Endodermal cell (in vitro differentiated cells): Measurements from ENCODE around the gene S100A14. TPM values are rescaled to one million over a fixed set of nuclear protein-coding genes. Genes with fewer than 3 reads are reported as not detected.
A peak's percentile ranks its signal among the peaks of the same experiment; 100 is the strongest.

ENCODE experiments used
- DNase-seq: peaks from one replicate; pipeline ENCODE4 v3.0.0-alpha.2; 2017
- H3K27ac ChIP-seq: 2 replicates; pipeline ENCODE4 v1.5.1; 2013; ENCODE audit warnings: mild to moderate bottlenecking, low read depth, low read length, moderate library complexity
- H3K27me3 ChIP-seq: 2 replicates; pipeline ENCODE4 v1.6.1; 2013; ENCODE audit warnings: mild to moderate bottlenecking, low read length, moderate library complexity; ENCODE audit not compliant: insufficient read depth, control insufficient read depth, poor library complexity, severe bottlenecking
- H3K36me3 ChIP-seq: 2 replicates; pipeline ENCODE4 v1.7.0; 2013; ENCODE audit warnings: mild to moderate bottlenecking, low read length, moderate library complexity; ENCODE audit not compliant: control insufficient read depth, insufficient read depth
- H3K4me1 ChIP-seq: one replicate; pipeline ENCODE4 v1.7.0; 2013; ENCODE audit warnings: low read length; ENCODE audit not compliant: control insufficient read depth, insufficient read depth
- H3K4me3 ChIP-seq: 2 replicates; pipeline ENCODE4 v1.5.1; 2013; ENCODE audit warnings: mild to moderate bottlenecking, low read length, moderate library complexity
- H3K9ac ChIP-seq: 2 replicates; pipeline ENCODE4 v1.6.1; 2013; ENCODE audit warnings: mild to moderate bottlenecking, low read length, moderate library complexity; ENCODE audit not compliant: poor library complexity, severe bottlenecking; ENCODE audit errors: extremely low read depth
- H3K9me3 ChIP-seq: 2 replicates; pipeline ENCODE4 v1.6.1; 2013; ENCODE audit warnings: mild to moderate bottlenecking, low read length, moderate library complexity; ENCODE audit not compliant: control insufficient read depth
- H3K27ac Mint-ChIP-seq: 2 replicates; pipeline ENCODE4 v1.8.0; 2020; ENCODE audit warnings: mixed read lengths
- H3K27me3 Mint-ChIP-seq: 2 replicates; pipeline ENCODE4 v1.8.0; 2021; ENCODE audit warnings: mild to moderate bottlenecking, mixed read lengths; ENCODE audit not compliant: insufficient read depth
- H3K36me3 Mint-ChIP-seq: 2 replicates; pipeline ENCODE4 v1.8.0; 2020; ENCODE audit warnings: low read depth, mixed read lengths
- H3K4me1 Mint-ChIP-seq: 2 replicates; pipeline ENCODE4 v1.8.0; 2020; ENCODE audit warnings: mixed read lengths
- H3K4me3 Mint-ChIP-seq: 2 replicates; pipeline ENCODE4 v1.8.0; 2020; ENCODE audit warnings: mild to moderate bottlenecking, moderate library complexity, mixed read lengths
- H3K9me3 Mint-ChIP-seq: 2 replicates; pipeline ENCODE4 v1.8.0; 2020; ENCODE audit warnings: mild to moderate bottlenecking, mixed read lengths
- WGBS, 2 experiments: methylation state at CpG; one replicate each; pipeline versions ENCODE4 v1.1.5 to v1.1.7; 2013; ENCODE audit warnings: missing lambda C conversion rate in 2 of 2, mixed read lengths in 1 of 2; ENCODE audit not compliant: insufficient coverage in 1 of 2, insufficient read length in 1 of 2; 5-methylcytosine and 5-hydroxymethylcytosine counted together
- total RNA-seq, 2 donors: library from RNA; stranded (reverse); fragmentation: NEBNext Ultra II Directional in 1 of 2; extraction: Animal tissue kit (Norgen Biotek cat#: 25700) in 1 of 2; gene quantifications; 2 replicates in 1 of 2; 3 replicates in 1 of 2; pipeline ENCODE4 v1.2.1, GENCODE V29; 2021
- TF ChIP-seq, protein P1 (sequence below): fragments of 200-600 bp; sonication (generic); conservative IDR thresholded peaks from 2 replicates; pipeline ENCODE4 v1.5.0; 2021; ENCODE audit warnings: antibody characterized with exemption, mild to moderate bottlenecking

Gene S100A14
- total RNA-seq, 2 donors from 2014 or later: 53.8 to 119 TPM

DNA sequence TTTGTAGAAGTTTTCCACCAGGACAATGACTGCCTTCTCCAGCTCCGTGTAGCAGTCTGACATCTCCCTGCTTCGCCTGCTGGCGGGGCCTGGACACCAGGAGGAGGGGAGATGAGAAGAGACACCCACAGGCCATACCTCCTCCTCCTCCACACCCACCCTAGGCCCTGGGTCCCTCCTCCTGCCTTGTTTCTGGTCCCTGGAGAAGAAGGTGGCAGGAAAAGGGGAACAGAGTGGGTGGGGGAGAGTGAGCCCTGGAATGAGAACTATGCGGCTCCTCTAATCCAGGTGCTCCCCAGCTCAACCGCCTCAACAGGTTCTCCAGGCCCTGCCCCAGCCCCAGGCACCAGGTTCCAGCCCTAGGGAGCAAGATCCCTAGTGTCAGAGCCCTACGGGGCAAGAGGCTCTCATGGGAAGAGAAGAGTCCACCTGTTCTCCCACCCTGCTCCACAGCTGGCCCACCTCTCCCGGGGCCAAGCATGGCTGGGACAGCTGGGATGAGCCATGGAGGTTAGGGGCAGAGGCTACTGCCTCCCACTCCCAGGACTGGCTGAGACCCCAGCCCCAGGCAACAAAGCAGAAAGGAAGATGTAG is 7.9 kb downstream of the S100A14 start:
- Mint-ChIP-seq H3K4me3 (peak overlapping the region; percentile 79), H3K27me3 (peaks cover 2% of the 10 kb centered on the region), H3K4me1 (peaks cover 40% of the 10 kb centered on the region), H3K36me3 (peaks cover 25% of the 10 kb centered on the region), H3K9me3 (no peaks in the 10 kb centered on the region), H3K27ac (peak overlapping the region; percentile 84)
- peak overlapping the region; percentile 97 for H3K4me3 ChIP-seq
- H3K9ac ChIP-seq: no peak overlapping the region
- TF ChIP-seq, protein P1, sequence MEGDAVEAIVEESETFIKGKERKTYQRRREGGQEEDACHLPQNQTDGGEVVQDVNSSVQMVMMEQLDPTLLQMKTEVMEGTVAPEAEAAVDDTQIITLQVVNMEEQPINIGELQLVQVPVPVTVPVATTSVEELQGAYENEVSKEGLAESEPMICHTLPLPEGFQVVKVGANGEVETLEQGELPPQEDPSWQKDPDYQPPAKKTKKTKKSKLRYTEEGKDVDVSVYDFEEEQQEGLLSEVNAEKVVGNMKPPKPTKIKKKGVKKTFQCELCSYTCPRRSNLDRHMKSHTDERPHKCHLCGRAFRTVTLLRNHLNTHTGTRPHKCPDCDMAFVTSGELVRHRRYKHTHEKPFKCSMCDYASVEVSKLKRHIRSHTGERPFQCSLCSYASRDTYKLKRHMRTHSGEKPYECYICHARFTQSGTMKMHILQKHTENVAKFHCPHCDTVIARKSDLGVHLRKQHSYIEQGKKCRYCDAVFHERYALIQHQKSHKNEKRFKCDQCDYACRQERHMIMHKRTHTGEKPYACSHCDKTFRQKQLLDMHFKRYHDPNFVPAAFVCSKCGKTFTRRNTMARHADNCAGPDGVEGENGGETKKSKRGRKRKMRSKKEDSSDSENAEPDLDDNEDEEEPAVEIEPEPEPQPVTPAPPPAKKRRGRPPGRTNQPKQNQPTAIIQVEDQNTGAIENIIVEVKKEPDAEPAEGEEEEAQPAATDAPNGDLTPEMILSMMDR: no peak
- H3K27me3 ChIP-seq: no peaks in the 10 kb centered on the region
- peaks cover 40% of the 10 kb centered on the region for H3K36me3 ChIP-seq
- peaks cover 3% of the 10 kb centered on the region for H3K4me1 ChIP-seq
- H3K27ac ChIP-seq: no peak overlapping the region
- H3K9me3 ChIP-seq: no peaks in the 10 kb centered on the region
- WGBS, 2 experiments: 93 to 98% methylated on average over 3 to 7 of the region's 7 CpGs
- DNase-seq: peak; percentile 48

DNA sequence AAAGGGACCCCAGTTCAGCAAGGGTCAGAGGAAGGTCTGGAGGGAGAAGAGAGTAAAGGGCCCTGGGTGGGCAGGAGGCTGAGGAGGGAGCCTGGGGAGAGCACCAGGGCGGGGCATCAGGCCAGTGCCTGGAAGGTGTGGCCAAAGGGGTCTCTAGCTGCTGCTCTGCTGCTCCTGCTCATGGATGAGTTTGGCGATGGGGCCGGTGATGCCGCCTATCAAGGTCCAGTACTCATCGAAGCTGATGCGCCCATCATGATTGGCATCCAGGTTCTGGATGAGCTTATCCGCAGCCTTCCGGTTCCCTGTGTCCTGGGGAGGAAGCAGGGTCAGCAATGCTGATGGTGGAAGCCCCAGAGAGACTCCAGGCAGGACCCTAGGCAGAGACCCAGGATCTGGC is 8.7 kb downstream of the S100A14 start:
- H3K27ac ChIP-seq: no peak overlapping the region
- Mint-ChIP-seq H3K36me3 (peaks cover 25% of the 10 kb centered on the region), H3K27me3 (peaks cover 2% of the 10 kb centered on the region), H3K4me1 (peaks cover 36% of the 10 kb centered on the region), H3K9me3 (no peaks in the 10 kb centered on the region), H3K4me3 (no peak overlapping the region), H3K27ac (no peak overlapping the region)
- peaks cover 40% of the 10 kb centered on the region for H3K36me3 ChIP-seq
- H3K9me3 ChIP-seq: no peaks in the 10 kb centered on the region
- TF ChIP-seq, protein P1: no peak
- no peaks in the 10 kb centered on the region for H3K27me3 ChIP-seq
- no peak overlapping the region for H3K4me3 ChIP-seq
- no peak overlapping the region for H3K9ac ChIP-seq
- peaks cover 3% of the 10 kb centered on the region for H3K4me1 ChIP-seq
- no peak for DNase-seq
- WGBS, 2 experiments: 94 to 97% methylated on average over 8 of the region's 8 CpGs

DNA sequence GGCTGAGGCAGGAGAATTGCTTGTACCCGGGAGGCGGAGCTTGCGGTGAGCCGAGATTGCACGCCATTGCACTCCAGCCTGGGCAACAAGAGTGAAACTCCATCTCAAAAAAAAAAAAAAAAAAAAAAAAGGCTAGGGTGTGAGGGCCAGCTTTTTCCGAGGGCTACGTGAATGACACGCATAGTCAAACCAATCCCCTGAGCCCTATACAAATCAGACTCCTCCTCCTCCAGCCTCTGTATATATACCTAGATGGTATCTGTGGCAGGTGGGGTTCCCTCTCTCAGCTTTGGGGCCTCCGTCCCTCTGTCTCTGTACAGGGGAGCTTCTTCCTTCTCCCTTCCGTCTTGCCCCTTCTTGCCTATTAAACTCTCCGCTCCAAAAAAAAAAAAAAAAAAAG is 9.9 kb downstream of the S100A14 start:
- Histone ChIP-seq H3K27ac (no peak overlapping the region), H3K9me3 (no peaks in the 10 kb centered on the region), H3K9ac (no peak overlapping the region), H3K4me1 (peaks cover 3% of the 10 kb centered on the region), H3K27me3 (no peaks in the 10 kb centered on the region), H3K4me3 (no peak overlapping the region), H3K36me3 (peaks cover 40% of the 10 kb centered on the region)
- peaks cover 2% of the 10 kb centered on the region for H3K27me3 Mint-ChIP-seq
- no peak for DNase-seq
- no peak overlapping the region for H3K4me3 Mint-ChIP-seq
- TF ChIP-seq, protein P1: no peak
- peaks cover 32% of the 10 kb centered on the region for H3K36me3 Mint-ChIP-seq
- H3K4me1 Mint-ChIP-seq: peaks cover 25% of the 10 kb centered on the region
- no peak overlapping the region for H3K27ac Mint-ChIP-seq
- no peaks in the 10 kb centered on the region for H3K9me3 Mint-ChIP-seq
- 94 to 96% methylated on average over 3 to 8 of the region's 11 CpGs for WGBS, 2 experiments
